Muscle of back (tissue), 11 donors: ENCODE results near the gene ALKBH2. TPM values are rescaled to one million over a fixed set of nuclear protein-coding genes. Genes with fewer than 3 reads are reported as not detected.

Source experiments
- DNase-seq, 3 donors: peaks; one replicate each; pipeline versions ENCODE4 v3.0.0 to v3.0.0-alpha.2; 2013
- polyA plus RNA-seq, 10 donors: library from polyadenylated mRNA; unstranded; fragments of 120-200 nt; gene quantifications; one replicate each; pipeline ENCODE4 v1.2.1, GENCODE V29; 2013; ENCODE audit not compliant: insufficient read length in 10 of 10

The ALKBH2 gene
- polyA plus RNA-seq, 10 donors = 18.8 to 24.5 (median 20.8) TPM

- no peak for DNase-seq
Measured at GRCh38 chr12:109115404-109115757, 22.1 kb upstream of the ALKBH2 start.

GRCh38 chr12:109114644-109115043, 21.4 kb upstream of the ALKBH2 start:
- no peak for DNase-seq

GRCh38 chr12:109113661-109114321, 20.5 kb upstream of the ALKBH2 start:
- DNase-seq = no peak

- DNase-seq = no peak
Measured at GRCh38 chr12:109112720-109113465, 19.6 kb upstream of the ALKBH2 start.

- DNase-seq = peak; percentile 77 to 96 (median 91)
Measured at GRCh38 chr12:109110988-109111495, 17.8 kb upstream of the ALKBH2 start.

GRCh38 chr12:109109746-109110350, 16.6 kb upstream of the ALKBH2 start:
- DNase-seq = peak in 1 of 3 donors; percentile 27

- no peak for DNase-seq
Measured at GRCh38 chr12:109105176-109105575, 11.9 kb upstream of the ALKBH2 start.

- DNase-seq = no peak
Measured at GRCh38 chr12:109102491-109102890, 9.2 kb upstream of the ALKBH2 start.

GRCh38 chr12:109100741-109101140, 7.5 kb upstream of the ALKBH2 start:
- no peak for DNase-seq

- DNase-seq = no peak
Measured at GRCh38 chr12:109099431-109100020, 6.3 kb upstream of the ALKBH2 start.

GRCh38 chr12:109098651-109099050, 5.4 kb upstream of the ALKBH2 start:
- DNase-seq = no peak

GRCh38 chr12:109098183-109098604, 4.9 kb upstream of the ALKBH2 start:
- no peak for DNase-seq

- peak; percentile 97 to 98 (median 97) for DNase-seq
Measured at GRCh38 chr12:109097435-109098182, 4.3 kb upstream of the ALKBH2 start, which contains the start of gene UNG. Gene UNG (plus strand): TSS chr12:109097597. CDS start chr12:109097680, 83 bp downstream.

GRCh38 chr12:109097140-109097434, 3.8 kb upstream of the ALKBH2 start:
- DNase-seq = no peak

GRCh38 chr12:109092497-109093021, 713 bp downstream of the ALKBH2 start:
- DNase-seq = peak in 2 of 3 donors; percentile 25 to 61

- no peak for DNase-seq
Measured at GRCh38 chr12:109089683-109090082, 3.6 kb downstream of the ALKBH2 start.

GRCh38 chr12:109088818-109089217, 4.5 kb downstream of the ALKBH2 start:
- DNase-seq = no peak

GRCh38 chr12:109087250-109087649, 6.0 kb downstream of the ALKBH2 start:
- DNase-seq = no peak

- no peak for DNase-seq
Measured at GRCh38 chr12:109085590-109085989, 7.7 kb downstream of the ALKBH2 start.

- DNase-seq = no peak
Measured at GRCh38 chr12:109084425-109084824, 8.8 kb downstream of the ALKBH2 start.

GRCh38 chr12:109082751-109083150, 10.5 kb downstream of the ALKBH2 start:
- no peak for DNase-seq
